MM.1S (cell line): ENCODE measurements around the gene PLEKHO1.

Experiments
- DNase-seq: peaks from one replicate; pipeline ENCODE4 v3.0.0-alpha.2; 2015
- H2AFZ ChIP-seq: fragments of 300-600 bp; sonication (generic); 2 replicates; pipeline ENCODE4 v1.6.0; 2016; ENCODE audit warnings: antibody characterized with exemption, low read length
- H3F3A ChIP-seq: fragments of 300-600 bp; sonication (generic); 2 replicates; pipeline ENCODE4 v1.6.1; 2016; ENCODE audit warnings: mild to moderate bottlenecking, antibody characterized with exemption, low read length, moderate library complexity, mixed read lengths; ENCODE audit not compliant: insufficient read depth
- H3K27ac ChIP-seq: fragments of 300-600 bp; sonication (generic); 2 replicates; pipeline ENCODE4 v1.5.1; 2016; ENCODE audit warnings: mild to moderate bottlenecking, low read length
- H3K27me3 ChIP-seq: fragments of 300-600 bp; sonication (generic); replicated peaks from 2 replicates; pipeline ENCODE4 v1.6.0; 2016; ENCODE audit warnings: low read length; ENCODE audit not compliant: insufficient read depth
- H3K36me3 ChIP-seq: fragments of 300-600 bp; sonication (generic); replicated peaks from 2 replicates; pipeline ENCODE4 v1.6.1; 2016; ENCODE audit warnings: mild to moderate bottlenecking, low read length, mixed read lengths; ENCODE audit not compliant: insufficient read depth
- H3K4me1 ChIP-seq: fragments of 300-600 bp; sonication (generic); 2 replicates; pipeline ENCODE4 v1.6.1; 2016; ENCODE audit warnings: low read length, mixed read lengths
- H3K4me2 ChIP-seq: fragments of 300-600 bp; sonication (generic); 2 replicates; pipeline ENCODE4 v1.6.0; 2016; ENCODE audit warnings: low read depth, low read length
- H3K4me3 ChIP-seq: fragments of 300-600 bp; sonication (generic); 2 replicates; pipeline ENCODE4 v1.5.1; 2016; ENCODE audit warnings: low read length, mixed read lengths
- H3K79me2 ChIP-seq: fragments of 300-600 bp; sonication (generic); 2 replicates; pipeline ENCODE4 v1.6.1; 2016; ENCODE audit warnings: mixed run types, low read length, mixed read lengths
- H3K9ac ChIP-seq: fragments of 300-600 bp; sonication (generic); 2 replicates; pipeline ENCODE4 v1.6.1; 2016; ENCODE audit warnings: low read length, mixed read lengths
- H3K9me2 ChIP-seq: fragments of 300-600 bp; sonication (generic); replicated peaks from 2 replicates; pipeline ENCODE4 v1.6.1; 2016; ENCODE audit warnings: mild to moderate bottlenecking, low read length, mixed read lengths; ENCODE audit not compliant: insufficient read depth
- H3K9me3 ChIP-seq: fragments of 300-600 bp; sonication (generic); replicated peaks from 2 replicates; pipeline ENCODE4 v1.6.1; 2016; ENCODE audit warnings: mild to moderate bottlenecking, low read length, mixed read lengths; ENCODE audit not compliant: insufficient read depth
- H4K20me1 ChIP-seq: fragments of 300-600 bp; sonication (generic); 2 replicates; pipeline ENCODE4 v1.6.1; 2016; ENCODE audit warnings: mild to moderate bottlenecking, low read length, moderate library complexity, mixed read lengths; ENCODE audit not compliant: insufficient read depth
- EZH2 ChIP-seq: fragments of 300-600 bp; sonication (generic); optimal IDR thresholded peaks from 2 replicates; pipeline ENCODE3; 2017; ENCODE audit warnings: low read depth, mild to moderate bottlenecking, antibody characterized with exemption, low read length, mixed read lengths
- EZH2phosphoT487 ChIP-seq: fragments of 300-600 bp; sonication (generic); IDR thresholded peaks from 2 replicates; pipeline ENCODE4 v1.6.1; 2018; ENCODE audit warnings: antibody characterized with exemption, low read length
- TF ChIP-seq, protein P1 (sequence below): fragments of 300-600 bp; sonication (generic); IDR thresholded peaks from 2 replicates; pipeline ENCODE4 v1.5.1; 2016; ENCODE audit warnings: antibody characterized with exemption, low read length, mixed read lengths

PLEKHO1 gene

DNA sequence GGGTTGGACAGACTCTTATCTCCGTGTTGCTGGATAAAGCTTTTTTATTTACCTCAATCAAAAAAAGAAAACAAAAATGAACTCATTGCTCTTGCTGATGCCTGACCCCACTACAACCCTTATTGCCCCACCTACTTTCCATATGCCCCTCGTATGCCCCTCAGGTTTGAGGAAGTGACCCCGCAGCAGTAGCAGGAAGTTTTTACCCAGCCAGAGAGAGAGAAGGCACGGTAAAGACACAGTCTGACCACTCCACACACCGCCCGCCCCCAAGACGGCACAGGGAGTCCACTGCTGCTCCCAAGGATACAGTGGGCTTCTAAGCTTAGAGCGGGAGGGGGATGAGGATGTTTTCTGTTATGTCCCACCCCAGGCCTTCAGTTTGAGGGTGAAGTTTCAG is 9.8 kb downstream of the PLEKHO1 start:
- no peaks in the 10 kb centered on the region for H3K27me3 ChIP-seq
- peak overlapping the region; percentile 87 for H3K27ac ChIP-seq
- H2AFZ ChIP-seq, result peak overlapping the region; percentile 28; the same call in 1 of the 2 replicates
- H3K9me3 ChIP-seq, result no peaks in the 10 kb centered on the region
- H4K20me1 ChIP-seq, result no peaks in the 10 kb centered on the region
- DNase-seq, result no peak
- H3K4me2 ChIP-seq, result peak overlapping the region; percentile 87
- TF ChIP-seq EZH2 (no peak), EZH2phosphoT487 (no peak)
- TF ChIP-seq, protein P1, sequence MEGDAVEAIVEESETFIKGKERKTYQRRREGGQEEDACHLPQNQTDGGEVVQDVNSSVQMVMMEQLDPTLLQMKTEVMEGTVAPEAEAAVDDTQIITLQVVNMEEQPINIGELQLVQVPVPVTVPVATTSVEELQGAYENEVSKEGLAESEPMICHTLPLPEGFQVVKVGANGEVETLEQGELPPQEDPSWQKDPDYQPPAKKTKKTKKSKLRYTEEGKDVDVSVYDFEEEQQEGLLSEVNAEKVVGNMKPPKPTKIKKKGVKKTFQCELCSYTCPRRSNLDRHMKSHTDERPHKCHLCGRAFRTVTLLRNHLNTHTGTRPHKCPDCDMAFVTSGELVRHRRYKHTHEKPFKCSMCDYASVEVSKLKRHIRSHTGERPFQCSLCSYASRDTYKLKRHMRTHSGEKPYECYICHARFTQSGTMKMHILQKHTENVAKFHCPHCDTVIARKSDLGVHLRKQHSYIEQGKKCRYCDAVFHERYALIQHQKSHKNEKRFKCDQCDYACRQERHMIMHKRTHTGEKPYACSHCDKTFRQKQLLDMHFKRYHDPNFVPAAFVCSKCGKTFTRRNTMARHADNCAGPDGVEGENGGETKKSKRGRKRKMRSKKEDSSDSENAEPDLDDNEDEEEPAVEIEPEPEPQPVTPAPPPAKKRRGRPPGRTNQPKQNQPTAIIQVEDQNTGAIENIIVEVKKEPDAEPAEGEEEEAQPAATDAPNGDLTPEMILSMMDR, result no peak
- H3K36me3 ChIP-seq, result no peaks in the 10 kb centered on the region
- peak overlapping the region; percentile 41; the same call in 1 of the 2 replicates for H3K9ac ChIP-seq
- H3F3A ChIP-seq, result peaks cover 29% of the 10 kb centered on the region
- no peaks in the 10 kb centered on the region for H3K9me2 ChIP-seq
- peaks cover 3% of the 10 kb centered on the region; the same call in 1 of the 2 replicates for H3K79me2 ChIP-seq
- peaks cover 59% of the 10 kb centered on the region for H3K4me1 ChIP-seq
- H3K4me3 ChIP-seq, result 0 out of 2 replicates have a peak overlapping the region, but pooled peaks have one; percentile 19

DNA sequence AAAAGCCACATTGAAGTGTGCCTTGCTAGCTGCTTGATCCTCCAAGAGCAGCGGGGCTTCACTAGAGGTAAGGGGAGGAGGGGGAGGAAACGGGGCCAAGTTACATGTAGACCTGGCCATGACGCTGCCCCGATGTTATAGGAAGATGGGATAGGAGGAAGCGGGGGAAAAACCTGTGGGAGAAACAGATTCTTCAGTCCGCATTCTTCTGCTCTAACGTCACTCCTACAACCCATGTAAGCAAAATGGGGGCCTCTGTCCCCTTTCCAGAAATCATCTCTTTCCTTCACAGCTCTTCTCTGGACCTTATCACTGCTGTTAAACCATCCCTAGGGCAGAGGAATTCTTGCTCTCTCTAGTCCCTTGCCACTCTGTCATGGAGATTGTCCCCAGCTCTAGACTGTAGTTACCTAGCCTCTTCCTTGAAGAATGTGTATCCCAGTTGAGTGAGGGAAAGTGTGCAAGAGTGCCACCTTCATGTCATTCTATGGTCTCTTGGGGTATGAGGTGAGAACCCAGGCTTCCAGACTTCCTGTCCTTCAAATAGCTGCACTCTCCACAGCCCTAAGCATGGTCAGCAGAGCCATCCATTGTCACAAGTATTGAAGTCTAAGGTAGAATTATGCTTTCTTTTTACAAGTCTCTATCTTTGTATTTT is 11.4 kb downstream of the PLEKHO1 start:
- peaks cover 44% of the 10 kb centered on the region for H3F3A ChIP-seq
- peak overlapping the region; percentile 7 for H2AFZ ChIP-seq
- peak overlapping the region; percentile 50; the same call in 1 of the 2 replicates for H3K9ac ChIP-seq
- peak overlapping the region; percentile 87 for H3K27ac ChIP-seq
- H3K9me2 ChIP-seq, result no peaks in the 10 kb centered on the region
- no peaks in the 10 kb centered on the region for H4K20me1 ChIP-seq
- H3K9me3 ChIP-seq, result no peaks in the 10 kb centered on the region
- peaks cover 65% of the 10 kb centered on the region for H3K4me1 ChIP-seq
- H3K27me3 ChIP-seq, result no peaks in the 10 kb centered on the region
- H3K4me2 ChIP-seq, result peak overlapping the region; percentile 87
- no peaks in the 10 kb centered on the region for H3K79me2 ChIP-seq
- H3K4me3 ChIP-seq, result peak overlapping the region; percentile 40
- no peak for TF ChIP-seq EZH2
- TF ChIP-seq, protein P1, result peak; percentile 22
- DNase-seq, result peak; percentile 23
- H3K36me3 ChIP-seq, result no peaks in the 10 kb centered on the region

DNA sequence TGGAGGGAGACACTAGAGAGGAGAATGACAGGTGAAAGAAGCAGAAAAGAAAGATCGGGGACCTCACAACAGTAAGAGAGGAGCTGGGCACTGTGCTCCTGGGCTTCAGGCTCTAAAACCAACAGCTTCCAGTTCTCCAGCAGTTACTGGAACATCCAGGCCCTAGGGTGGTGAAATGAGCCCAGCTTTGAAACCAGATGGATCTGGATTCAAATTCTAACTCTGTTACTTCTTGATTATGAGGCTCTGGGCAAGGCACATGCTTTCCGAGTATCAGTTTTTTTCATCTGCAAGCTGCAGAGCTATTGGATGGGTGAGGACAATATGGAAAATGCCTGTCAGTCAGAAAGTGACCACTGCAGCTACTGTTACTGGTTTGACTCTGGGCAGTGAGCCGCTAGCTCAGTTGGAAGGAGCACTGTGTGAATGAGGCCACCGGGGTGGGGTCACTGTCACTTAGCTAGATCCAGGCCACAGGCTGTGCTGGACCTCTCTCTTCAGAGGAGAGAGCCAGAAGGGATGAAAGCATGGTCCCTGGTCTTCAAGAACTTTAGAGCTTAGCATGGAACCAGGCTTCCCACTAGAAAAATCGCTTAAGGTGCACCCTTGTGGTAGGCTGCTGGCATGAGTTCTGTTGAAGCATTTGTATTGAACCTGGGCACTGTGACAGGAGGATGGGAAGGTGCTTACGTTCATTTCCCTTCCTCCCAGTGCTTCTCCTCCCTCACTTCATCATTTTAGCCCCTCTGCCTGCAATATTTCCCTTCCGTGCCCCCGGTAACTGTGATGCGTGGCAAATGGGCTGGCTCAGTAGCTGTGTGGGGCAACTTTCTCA is 12.2 kb downstream of the PLEKHO1 start:
- Histone ChIP-seq H3K9ac (no peak overlapping the region), H3K9me2 (no peaks in the 10 kb centered on the region), H3F3A (peaks cover 45% of the 10 kb centered on the region), H3K36me3 (no peaks in the 10 kb centered on the region), H3K27me3 (no peaks in the 10 kb centered on the region), H3K4me2 (no peak overlapping the region), H3K4me1 (peaks cover 67% of the 10 kb centered on the region), H2AFZ (no peak overlapping the region), H4K20me1 (no peaks in the 10 kb centered on the region), H3K27ac (peak overlapping the region; percentile 87; the same call in 1 of the 2 replicates), H3K4me3 (no peak overlapping the region), H3K79me2 (no peaks in the 10 kb centered on the region), H3K9me3 (no peaks in the 10 kb centered on the region)
- TF ChIP-seq, protein P1, result peak; percentile 38
- TF ChIP-seq EZH2phosphoT487 (no peak), EZH2 (no peak)
- DNase-seq, result peak; percentile 46
